ENCODE measurements around the gene REEP5.
"Not testable (repeated sequence)": the region's sequence is repeated elsewhere in the genome, so short reads cannot be mapped to it uniquely, and the experiment has no call there.

REEP5 gene

DNA sequence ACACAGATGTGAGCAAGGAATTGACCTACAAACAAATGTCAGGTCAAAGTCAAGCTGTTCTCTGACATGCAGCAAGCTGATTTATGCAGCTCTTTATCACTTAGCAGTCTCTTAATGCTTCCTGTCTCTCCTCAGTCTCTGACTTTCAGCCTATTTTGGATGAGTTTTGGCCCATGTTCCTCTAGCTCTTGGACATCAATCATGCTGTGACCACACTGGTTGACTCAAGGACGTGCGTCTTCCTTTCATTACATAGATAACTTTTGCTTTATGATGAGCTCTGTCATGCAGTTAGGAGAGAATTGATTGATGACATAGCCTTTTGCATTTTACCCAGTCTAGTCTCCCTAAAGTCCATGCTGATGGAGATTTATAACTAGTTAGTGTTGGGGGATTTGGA is 9.4 kb upstream of the REEP5 start:
- DNase-seq = no peak

DNA sequence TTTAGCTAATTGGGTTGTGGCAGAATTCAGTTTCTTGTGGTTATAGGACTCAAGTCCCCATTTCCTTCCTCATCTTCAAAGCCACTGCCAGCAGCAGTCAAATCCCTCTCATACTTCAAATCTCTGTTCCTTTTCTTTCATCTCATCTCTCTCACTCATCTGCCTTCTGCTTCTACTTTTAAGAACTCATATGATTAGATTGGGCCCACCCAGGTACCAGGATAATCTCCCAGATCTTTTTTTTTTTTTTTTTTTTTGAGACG is 8.0 kb upstream of the REEP5 start:
- DNase-seq = no peak

DNA sequence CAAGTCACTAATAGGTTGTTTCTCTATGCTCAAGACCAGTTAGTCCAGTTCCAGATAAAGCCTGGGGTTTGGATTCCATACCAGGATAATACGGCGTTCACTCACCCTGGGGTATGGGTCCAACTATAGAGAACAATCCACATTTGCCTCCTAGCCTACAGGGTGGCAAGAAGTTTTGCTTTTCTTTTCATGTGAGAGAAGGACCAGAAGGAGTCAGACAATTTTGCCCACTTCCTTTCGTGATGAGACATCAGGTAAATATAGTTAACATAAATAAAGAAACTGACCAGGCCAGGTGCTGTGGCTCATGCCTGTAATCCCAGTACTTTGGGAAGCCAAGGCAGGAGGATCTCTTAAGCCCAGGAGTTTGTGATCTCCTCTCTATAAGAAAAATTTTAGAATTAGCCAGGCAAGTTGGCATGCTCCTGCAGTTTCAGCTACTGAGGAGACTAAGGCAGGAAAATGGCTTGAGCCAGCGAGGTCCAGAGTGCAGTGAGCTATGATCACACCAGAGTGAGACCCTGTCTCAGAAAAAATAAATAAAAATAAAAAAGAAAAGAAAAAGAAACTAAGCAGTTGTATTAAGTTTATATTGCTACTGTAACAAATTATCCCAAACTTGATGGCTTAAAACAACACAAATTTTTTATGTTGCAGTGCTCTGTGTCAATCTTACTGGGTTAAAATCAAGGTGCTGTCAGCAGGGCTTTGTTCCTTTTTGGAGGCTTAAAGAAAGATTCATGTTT is 7.5 kb upstream of the REEP5 start:
- DNase-seq = no peak

DNA sequence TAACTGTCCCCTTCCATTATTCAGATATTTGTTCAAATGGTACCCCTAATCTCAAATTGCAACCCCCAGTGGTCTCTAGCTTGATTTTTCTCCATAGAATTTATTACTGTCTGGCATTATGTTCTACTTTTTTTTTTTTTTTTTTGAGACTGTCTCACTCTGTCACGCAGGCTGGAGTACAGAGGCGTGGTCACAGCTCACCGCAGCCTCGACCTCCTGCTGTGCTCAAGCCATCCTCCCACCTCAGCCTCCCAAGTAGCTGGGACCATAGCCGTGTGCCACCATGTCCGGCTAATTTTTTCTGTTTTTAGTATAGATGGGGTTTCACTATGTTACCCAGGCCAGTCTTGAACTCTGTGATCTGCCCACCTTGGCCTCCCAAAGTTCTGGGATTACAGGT is 2.0 kb upstream of the REEP5 start:
- no peak for DNase-seq

DNA sequence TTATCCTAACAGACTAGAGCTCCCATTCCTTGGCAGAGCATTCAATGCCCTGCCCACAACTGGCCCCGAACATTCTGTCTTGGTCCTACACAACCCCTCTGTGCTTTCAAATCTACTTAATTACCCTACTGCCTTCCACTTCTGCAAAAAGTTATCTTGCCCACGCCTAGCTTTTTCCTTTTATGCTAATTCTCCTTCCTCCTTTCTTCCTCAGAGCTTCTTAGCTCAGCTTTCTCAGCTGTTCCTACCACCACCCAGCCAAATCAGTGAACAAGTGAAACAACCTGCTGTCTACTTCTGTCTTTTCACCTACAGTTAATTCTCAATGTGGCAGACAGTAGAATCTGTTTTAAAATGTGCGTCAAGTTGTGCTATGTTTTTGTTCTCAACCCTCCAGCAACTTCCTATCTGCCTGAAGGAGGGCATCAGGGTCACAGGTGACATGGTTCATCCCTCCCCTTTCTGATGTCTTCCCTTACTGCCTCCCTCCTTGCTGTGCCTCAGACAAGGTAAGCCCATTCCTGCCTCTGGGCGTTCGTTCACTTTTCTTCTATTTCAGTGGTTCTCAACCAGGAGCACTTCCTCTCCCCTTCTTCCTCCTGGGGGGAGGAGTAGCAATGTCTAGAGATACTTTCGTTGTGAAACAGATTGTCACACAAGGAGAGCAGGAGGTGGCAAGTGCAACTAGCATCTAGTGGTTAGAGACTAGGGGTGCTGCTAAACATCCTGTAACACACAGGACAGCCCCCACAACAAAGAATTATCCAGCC is 1.3 kb upstream of the REEP5 start:
- DNase-seq = no peak

DNA sequence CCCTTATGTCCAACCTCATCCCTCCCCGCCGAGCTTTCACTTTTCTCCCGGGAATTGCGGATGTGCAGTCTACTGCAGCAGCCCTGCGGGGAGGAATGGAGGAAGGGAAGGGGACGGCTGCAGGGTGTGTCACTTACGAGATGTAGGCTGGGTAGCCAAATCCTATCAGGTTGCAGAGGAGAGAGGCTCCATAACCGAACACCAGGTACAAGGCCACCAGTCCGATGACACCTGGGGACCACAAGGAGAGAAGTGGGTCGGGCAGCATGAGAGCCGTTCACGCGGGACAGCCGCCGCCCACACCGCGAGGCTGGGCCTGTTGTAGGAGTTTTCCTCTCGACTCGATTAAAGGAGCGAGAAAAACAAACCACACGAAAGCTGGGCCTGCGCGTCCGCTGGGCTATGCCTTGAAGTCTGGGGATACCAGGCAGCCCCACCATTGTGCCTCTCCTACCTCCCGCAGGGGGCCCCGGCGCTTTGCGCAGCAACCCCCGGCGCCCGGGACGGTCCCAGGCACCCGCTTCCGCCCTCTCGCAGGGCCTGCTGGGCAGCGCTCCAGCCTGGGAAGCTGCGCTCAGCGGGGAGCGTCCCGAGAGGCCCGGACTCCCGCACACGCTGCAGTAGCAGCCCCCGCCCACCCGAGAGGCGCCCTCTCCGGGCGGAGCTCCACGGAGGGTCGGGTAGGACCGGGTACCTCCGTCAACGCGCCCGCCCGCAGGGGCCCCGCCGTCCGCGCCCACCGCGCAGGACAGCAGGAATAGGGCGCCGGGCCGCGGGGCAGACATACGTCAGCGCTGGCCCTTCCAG is 798 bp downstream of the REEP5 start:
- DNase-seq = peak; percentile 25 to 31

DNA sequence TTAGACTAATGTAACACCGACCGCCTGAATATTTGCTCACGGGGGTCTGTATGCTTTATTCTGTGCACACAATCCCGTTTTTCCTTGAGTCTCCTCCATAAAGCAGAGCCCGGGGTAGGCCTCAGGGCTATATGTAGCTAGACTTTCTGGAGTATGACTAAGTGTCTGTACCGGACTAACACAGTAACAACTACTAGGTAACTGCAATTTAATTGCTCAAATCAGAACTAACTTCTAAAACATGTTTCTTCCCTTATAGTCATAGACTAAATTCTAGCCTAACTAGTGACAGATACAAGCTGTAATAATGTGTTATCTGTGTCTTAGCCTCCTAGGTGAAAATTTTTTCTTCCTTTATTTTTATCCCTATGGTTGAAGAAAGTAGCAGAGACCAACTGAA is 2.1 kb downstream of the REEP5 start:
- DNase-seq = no peak

DNA sequence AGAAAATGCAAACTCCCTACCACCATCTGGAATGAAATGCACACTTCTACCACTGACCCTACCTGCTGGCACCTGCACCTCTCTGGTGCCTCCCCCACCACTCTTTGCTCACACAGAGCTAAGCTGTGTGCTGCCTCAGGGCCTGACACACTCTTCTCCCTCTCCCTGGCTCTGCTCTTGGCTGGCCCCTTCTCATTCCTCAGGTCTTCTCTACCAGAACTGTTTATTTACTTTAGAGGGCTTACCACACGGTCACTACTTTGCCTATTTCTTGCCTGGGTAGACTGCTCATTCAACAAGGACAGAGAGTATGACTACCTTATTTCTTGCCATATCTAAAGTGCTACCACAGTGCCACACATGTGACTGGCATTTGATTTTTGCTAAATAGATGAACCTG is 3.3 kb downstream of the REEP5 start:
- DNase-seq = no peak

DNA sequence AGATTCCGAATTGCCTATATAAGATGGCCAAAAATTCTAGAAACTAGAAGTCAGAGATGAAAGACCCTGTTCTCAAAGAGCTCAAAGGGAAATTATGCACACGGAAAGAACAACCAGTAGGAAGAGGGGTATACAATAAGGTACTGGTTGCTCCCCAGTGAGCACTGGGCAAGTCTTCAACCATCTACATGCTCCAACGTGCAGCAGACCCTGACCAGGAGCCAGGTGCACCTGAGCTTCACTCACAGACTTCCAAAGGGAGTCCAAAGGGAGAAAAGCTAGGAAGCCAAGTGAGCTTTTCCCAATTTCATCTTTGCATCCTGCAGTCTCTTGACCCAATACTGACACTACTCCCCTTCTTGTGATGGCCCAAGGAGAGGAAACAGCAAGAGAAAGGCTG is 3.9 kb downstream of the REEP5 start:
- no peak for DNase-seq

DNA sequence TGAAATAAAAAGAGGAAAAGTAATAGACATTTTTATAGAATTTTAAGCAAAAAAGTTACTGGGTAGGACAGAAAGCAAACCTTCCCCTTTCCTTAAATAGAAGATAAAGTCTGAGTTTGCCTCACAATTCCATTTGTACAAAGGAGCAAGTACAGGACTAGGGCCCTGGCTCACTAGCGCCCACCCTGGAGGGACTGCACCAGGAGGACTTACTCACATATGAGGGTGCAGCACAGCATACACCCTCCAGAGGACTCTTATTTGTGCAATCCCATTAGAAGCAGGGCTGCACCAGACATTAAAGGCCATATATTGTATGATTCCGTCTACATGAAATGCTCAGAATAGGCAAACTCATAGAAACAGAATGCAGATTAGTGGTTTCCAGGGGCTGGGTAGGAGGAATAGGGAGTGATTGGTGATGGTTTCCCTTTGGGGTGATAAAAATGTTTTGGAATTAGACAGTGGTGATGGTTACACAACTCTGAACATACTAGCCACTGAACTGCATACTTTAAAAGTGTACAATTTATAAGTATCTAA is 4.5 kb downstream of the REEP5 start:
- no peak for DNase-seq

DNA sequence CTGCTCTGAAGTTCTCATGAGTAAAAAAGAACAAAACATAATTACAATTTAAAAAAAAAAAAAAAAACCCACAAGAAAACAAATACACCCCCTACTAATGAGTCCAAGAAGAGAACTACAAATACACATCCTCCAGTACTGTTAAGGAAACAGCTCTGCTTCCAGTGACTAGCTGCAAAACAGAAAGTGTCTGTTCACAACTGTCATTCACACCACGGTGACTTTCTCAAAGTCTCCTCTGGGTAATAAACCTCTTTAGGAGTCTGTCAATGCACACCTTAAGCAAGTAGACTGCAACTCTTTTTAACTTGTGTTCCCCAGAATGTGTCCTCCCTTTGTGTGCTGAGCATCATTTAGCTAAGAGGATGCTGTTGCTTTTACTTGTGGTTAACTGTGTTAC is 6.2 kb downstream of the REEP5 start:
- DNase-seq = no peak

DNA sequence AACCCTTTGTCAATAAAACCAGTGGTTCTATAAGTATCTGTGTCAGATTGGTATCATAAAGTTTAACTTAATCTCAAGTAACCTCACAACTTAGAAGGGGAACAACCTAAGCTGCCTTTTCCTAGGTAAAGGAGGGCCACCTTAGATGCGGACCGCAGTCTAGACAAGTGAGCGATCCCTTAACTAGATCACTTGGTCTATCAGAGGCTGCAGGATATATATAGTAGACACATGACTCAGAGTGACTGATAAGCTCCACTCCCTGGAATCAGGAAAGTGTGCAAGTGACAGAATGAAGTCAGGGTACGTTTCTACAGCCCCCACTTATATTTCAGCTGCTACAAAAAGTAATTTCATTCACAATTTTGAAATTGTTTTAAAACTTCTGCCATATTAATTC is 7.4 kb downstream of the REEP5 start:
- no peak for DNase-seq

DNA sequence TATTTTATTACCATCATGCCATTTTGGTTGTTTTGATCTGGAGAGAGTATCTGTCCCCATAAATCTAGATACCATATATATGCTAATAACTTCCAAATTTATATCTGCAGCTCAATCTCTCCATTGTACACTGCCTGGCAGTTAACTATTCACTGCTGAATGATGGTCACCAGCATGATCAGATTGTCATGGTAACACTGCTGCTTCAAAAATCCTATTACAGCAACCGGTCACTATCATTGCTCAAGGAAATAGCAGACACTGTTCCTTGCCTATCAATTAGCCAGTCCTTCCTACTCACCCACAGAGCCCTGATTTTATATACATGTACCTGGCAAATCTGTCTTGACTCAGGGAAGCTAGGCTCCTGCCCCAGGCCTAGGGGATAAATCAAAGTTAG is 11.5 kb downstream of the REEP5 start:
- no peak for DNase-seq

DNA sequence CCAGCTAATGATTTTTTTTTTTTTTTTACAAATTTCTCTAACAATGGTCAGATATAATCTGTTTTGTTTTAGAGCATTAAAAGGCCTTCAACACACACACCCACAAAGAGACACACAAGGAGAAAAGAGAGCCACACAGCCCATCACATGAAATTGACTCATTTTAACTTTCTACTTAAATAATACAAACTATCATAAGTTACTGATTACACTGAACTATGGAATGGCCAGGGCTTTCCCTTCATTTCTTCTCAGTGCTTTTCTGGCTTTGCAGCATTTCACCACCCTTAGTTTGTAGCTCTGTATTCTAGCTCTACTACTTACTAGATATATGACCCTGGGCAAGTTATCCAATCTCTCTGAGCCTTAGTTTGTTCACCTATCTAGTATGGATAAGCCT is 13.2 kb downstream of the REEP5 start:
- DNase-seq = no peak

DNA sequence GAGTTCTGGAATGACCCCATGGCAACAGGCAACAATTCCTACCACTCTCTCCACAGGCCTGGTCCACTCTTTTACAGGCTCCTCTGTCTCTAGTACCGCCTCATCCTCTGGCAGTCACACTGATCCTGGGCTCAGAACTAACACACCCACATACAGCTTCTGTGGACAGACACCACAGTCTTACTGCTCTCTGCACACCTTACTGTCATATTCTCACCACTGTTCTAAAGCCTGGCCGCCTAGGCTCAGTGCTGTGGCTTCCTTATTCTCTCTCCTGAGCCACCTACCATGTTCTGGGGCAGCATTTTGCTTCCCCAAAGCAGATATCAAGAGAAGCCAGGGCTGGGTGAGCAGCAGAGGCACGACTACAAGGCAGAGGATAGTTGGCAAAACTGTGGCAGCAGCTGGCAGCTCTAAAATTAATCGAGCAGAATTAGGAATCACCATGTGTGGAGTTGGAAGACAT is 14.8 kb downstream of the REEP5 start:
- DNase-seq = no peak

DNA sequence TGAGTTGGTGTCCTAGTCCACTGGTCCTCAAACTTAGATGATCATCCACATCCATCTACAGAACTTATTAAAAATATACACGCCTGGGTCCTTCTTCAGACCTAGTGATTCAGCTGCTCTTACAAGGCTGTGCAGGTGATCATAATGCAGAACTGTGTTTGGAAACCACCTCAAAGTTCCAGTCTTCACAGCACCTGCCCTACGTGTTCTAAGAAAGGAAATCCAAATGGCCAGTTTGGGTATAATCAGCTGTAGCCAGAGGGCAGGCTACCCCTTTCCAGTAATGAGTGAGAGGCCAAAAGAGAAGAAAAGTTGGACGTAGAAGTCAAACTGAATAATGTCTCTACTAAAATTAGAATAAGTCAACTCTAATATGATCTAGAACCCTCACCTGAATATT is 15.4 kb downstream of the REEP5 start:
- no peak for DNase-seq

DNA sequence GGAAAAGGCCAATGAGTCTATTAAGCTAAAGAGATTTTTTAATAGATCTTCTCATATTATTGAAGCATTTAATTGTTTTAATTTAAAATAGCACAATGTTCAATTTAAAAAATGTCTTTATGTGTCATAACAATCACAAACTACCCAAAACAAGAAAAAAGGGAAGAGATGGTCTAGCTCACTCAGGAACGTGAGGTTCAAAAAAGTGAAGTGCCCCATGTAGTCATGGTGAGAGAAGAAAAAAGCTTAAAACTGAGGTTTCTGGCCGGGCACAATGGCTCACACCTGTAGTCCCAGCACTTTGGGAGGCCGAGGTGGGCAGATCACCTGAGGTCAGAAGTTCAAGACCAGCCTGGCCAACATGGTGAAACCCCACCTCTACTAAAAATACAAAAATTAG is 17.0 kb downstream of the REEP5 start:
- not testable (repeated sequence) for DNase-seq

DNA sequence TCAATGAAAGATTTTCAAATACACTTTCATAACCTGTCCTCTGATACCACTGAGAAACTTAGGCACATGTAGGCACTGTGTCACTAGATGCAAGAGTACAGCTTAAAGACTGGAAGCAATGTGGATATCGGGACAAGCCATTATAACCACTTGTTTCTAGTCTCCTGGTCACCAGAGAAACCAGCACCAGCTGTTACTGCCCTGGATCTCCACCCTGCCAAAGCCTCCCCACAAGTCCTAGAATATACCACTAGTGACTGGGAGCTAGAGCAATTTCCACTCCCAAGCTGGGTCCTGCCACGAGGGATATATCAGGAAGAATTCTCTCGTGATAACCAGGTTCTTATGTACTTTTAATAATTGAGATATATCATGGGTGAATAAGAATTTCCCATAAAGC is 19.5 kb downstream of the REEP5 start:
- DNase-seq = no peak

DNA sequence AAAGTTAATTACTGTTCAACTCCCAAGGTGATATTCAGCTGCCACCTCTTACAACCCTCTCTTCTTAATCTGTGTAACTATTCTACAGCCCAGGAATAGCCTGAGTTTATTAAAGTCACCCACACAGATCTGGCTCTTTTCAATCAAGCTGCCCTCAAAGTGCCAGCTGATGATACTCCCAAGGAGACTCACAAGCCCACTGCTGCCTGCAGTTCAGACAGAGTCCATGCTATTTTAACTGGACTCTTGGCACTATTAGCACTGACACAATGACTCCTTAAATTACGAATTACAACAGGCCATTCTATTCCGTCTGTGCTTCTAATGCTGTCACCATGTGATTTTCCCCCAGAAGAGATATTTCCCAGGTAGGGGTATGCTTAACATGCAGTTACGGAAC is 26.3 kb downstream of the REEP5 start:
- no peak for DNase-seq

DNA sequence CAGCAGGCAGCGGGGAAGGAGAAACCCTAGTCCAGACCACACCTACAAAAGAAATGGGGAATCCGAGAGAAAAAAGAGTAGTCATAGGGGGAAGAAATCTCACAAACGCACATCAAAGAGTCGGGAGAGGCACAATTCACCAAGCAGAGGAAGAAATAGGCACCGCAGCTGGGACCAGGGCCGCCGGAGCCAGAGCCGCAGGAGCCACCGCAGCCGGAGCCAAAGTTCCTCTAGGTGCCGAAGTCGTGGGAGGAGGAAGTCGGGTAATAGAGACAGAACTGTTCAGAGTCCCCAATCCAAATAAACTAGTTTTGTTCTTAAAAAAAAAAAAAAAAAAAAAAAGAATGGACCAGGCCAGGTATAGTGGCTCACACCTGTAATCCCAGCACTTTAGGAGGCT is 29.3 kb downstream of the REEP5 start:
- no peak for DNase-seq

DNA sequence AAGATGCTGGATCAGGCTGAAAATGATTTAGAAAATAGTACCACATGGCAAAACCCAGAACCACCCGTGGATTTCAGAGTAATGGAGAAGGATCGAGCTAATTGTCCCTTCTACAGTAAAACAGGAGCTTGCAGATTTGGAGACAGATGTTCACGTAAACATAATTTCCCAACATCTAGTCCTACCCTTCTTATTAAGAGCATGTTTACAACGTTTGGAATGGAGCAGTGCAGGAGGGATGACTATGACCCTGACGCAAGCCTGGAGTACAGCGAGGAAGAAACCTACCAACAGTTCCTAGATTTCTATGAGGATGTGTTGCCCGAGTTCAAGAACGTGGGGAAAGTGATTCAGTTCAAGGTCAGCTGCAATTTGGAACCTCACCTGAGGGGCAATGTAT is 30.0 kb downstream of the REEP5 start:
- DNase-seq = not testable (repeated sequence)

DNA sequence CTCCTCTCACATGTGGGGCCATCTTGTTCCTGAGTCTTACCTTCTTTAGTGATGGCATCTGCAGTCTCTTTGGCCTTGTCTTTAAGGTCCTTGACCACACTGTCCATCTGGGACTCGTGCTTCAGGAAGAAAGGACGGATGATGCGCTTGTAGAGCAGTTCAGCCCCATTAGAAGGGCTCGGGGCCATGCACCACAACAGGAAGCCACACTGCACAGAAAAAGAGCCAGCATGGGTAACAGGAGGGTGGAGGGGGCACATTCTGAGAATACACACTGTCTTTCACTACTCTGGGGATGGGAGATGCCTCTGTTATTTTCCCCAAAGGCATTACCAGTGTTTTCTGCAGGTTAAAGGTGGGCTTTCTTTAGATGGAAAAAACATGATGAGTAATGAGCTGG is 35.1 kb downstream of the REEP5 start:
- no peak for DNase-seq

DNA sequence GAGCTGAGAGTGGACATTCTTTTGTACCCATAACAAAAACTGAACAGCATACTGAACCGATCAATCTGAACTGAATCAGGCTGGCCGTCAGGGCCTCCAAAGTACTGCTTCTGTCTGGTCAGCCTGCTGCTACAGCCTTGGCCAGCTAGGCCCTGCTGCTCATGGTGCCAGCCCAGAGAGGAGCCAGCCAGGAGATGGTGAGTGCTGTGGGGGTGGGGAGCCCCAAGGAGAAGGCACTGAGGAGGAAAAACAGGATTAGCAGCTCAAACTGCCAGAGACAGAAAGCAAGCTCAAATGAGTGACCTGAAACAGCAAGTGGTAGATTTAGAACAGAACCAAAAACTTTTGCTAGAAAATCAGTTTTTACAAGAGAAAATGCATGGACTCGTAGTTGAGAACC is 37.0 kb downstream of the REEP5 start:
- no peak for DNase-seq

DNA sequence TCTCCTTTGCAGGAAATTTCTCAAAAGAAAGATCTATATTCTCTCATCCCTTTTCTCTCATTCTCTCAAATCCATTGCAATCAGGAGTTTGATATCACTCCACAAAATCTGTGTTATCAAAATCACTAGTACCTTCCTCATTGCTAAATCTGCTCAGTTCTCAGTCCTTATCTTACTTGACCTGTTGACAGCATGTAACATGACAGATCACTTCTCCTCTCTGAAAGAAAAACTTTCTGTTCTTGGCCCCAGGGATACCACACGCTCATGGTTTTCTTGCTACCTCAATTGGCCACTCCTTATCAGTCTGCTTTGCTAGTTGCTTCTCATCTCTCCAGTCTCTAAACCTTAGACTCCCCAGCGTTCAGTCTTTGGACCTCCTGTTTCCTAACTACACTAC is 38.8 kb downstream of the REEP5 start:
- no peak for DNase-seq

Data from activated CD4-positive, alpha-beta T cell treated with anti-CD3 and anti-CD28 coated beads, Interleukin-2, amount 50 U/mL, for 4 hours (primary cell).